ENCODE measurements around the gene RAB3GAP2. TPM values are rescaled to one million over a fixed set of nuclear protein-coding genes. Genes with fewer than 3 reads are reported as not detected.

RAB3GAP2 gene
- total RNA-seq, 3 donors from 2014 or later (not counting 1 experiment from before 2014, with no cell fraction given) = 47.3 to 52.7 (median 51.5) TPM

DNA sequence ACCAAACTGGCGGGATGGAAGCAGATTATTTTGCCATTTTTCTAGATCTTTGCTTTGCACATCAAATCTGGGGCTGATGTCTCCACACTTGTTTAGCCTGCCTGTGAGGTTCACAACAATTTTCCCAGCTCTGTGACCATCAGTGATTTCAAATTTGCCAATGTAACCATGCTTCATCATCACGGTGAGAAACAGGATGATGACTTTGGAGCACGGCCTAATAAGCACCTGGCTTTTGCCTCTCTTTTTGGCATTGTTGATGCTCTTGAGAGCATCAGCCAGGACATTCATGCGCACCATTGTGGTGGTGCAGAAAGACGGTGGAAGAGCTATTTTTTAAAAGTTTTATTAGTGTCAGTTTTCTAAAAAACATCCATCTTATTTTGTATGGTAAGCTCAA, 128.2 kb downstream of the RAB3GAP2 start:
- Mint-ChIP-seq H3K4me1 (no peaks in the 10 kb centered on the region), H3K36me3 (peaks cover 30% of the 10 kb centered on the region), H3K27ac (peak overlapping the region in 1 of 2 donors; percentile 51), H3K9me3 (no peaks in the 10 kb centered on the region), H3K27me3 (ENCODE audit: low read depth in 2 of 2) (no peaks in the 10 kb centered on the region), H3K4me3 (no peak overlapping the region)
- no peaks in the 10 kb centered on the region for H3K4me1 ChIP-seq (ENCODE audit: control insufficient read depth, insufficient read depth, low read length)
- 100% methylated on average over 4 of the region's 5 CpGs for WGBS (ENCODE audit: insufficient coverage)
- H3K27ac ChIP-seq (ENCODE audit: low read length) = no peak overlapping the region
- no peaks in the 10 kb centered on the region for H3K9me3 ChIP-seq (ENCODE audit: control insufficient read depth, insufficient read depth, low read length)
- no peak for DNase-seq
- peaks cover 46% of the 10 kb centered on the region for H3K36me3 ChIP-seq (ENCODE audit: control insufficient read depth, insufficient read depth, low read length)
- no peaks in the 10 kb centered on the region for H3K27me3 ChIP-seq (ENCODE audit: control insufficient read depth, insufficient read depth, low read length)
- intact Hi-C loops (cut with micrococcal nuclease) = no loop called here
- TF ChIP-seq, protein P1, sequence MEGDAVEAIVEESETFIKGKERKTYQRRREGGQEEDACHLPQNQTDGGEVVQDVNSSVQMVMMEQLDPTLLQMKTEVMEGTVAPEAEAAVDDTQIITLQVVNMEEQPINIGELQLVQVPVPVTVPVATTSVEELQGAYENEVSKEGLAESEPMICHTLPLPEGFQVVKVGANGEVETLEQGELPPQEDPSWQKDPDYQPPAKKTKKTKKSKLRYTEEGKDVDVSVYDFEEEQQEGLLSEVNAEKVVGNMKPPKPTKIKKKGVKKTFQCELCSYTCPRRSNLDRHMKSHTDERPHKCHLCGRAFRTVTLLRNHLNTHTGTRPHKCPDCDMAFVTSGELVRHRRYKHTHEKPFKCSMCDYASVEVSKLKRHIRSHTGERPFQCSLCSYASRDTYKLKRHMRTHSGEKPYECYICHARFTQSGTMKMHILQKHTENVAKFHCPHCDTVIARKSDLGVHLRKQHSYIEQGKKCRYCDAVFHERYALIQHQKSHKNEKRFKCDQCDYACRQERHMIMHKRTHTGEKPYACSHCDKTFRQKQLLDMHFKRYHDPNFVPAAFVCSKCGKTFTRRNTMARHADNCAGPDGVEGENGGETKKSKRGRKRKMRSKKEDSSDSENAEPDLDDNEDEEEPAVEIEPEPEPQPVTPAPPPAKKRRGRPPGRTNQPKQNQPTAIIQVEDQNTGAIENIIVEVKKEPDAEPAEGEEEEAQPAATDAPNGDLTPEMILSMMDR (IDR thresholded peaks at IDR 0.05) = no peak
- no peak for ATAC-seq
- H3K4me3 ChIP-seq (ENCODE audit: low read length) = no peak overlapping the region

DNA sequence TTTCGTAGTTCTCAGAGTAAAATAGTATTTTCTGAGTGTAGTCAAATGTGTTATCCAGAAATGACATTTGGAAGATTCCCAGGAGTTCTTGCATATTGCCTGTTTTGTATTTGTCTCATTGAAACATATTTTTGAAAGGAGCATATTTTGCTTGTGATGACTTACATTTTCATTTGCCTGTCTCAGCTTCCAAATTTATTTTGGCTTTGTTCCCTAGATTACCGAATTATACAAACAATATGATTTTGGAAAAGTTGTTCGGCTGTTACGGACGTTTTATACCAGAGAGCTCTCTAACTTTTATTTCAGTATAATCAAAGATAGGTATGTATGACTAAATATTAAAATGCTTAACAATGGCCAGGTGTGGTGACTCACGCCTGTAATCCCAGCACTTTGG, 132.3 kb downstream of the RAB3GAP2 start:
- no peaks in the 10 kb centered on the region for H3K4me1 ChIP-seq (ENCODE audit: control insufficient read depth, insufficient read depth, low read length)
- 100% methylated on average over 2 of the region's 6 CpGs for WGBS (ENCODE audit: insufficient coverage)
- DNase-seq (no peak), ATAC-seq (no peak)
- H3K4me3 Mint-ChIP-seq = no peak overlapping the region
- no peaks in the 10 kb centered on the region for H3K9me3 Mint-ChIP-seq
- no peak overlapping the region for H3K27ac Mint-ChIP-seq
- H3K36me3 ChIP-seq (ENCODE audit: control insufficient read depth, insufficient read depth, low read length) = peaks cover 37% of the 10 kb centered on the region
- no peaks in the 10 kb centered on the region for H3K9me3 ChIP-seq (ENCODE audit: control insufficient read depth, insufficient read depth, low read length)
- H3K4me3 ChIP-seq (ENCODE audit: low read length) = no peak overlapping the region
- intact Hi-C loops (cut with micrococcal nuclease) = no loop called here
- TF ChIP-seq, protein P1 (IDR thresholded peaks at IDR 0.05) = no peak
- peaks cover 11 to 15% of the 10 kb centered on the region in 2 donors for H3K4me1 Mint-ChIP-seq
- H3K27me3 ChIP-seq (ENCODE audit: control insufficient read depth, insufficient read depth, low read length) = no peaks in the 10 kb centered on the region
- no peak overlapping the region for H3K27ac ChIP-seq (ENCODE audit: low read length)
- H3K36me3 Mint-ChIP-seq = peaks cover 25% of the 10 kb centered on the region
- no peaks in the 10 kb centered on the region for H3K27me3 Mint-ChIP-seq (ENCODE audit: low read depth in 2 of 2)

DNA sequence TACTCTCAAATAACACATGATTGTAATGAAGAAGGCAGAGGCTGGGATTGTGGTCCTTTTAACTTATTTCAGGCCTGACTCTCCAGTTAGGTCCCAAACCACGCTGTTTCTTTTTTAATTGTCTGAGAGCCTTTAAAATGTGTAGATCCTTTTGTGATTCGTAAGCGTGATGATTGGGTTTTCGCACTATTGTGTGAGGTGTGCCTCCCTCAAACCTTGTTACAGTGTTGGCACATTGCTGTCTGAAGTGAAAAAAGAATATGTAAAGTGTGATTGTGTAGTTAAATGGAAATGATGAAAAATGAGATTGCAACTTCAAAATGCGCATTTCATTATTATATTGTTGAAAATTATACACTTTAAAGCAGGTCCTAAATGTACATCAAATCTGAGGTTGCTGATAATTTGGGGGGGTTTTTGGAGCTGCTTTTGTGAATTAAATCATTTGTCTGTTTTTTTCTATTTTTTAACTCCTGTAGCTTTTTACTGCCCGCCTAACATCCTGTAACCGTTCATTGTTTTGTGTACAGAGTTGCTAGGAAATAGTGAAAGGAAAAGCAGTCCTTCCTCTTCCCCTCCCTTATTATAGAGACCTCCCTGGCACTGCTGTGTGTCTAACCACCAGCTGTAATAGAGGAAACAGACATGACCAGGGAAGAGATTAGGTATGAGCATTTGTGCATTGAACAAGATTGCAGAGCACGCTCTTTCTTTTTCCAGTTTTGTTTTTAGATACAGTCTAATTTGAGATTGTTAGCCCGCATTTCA, 135.1 kb downstream of the RAB3GAP2 start:
- ATAC-seq (peak; percentile 87 to 88 (median 88)), DNase-seq (peak in 1 of 2 donors; percentile 49)
- Mint-ChIP-seq H3K27me3 (ENCODE audit: low read depth in 2 of 2) (no peaks in the 10 kb centered on the region), H3K4me1 (peaks cover 11 to 15% of the 10 kb centered on the region in 2 donors), H3K4me3 (peak overlapping the region; percentile 22), H3K9me3 (no peaks in the 10 kb centered on the region), H3K27ac (peak overlapping the region; percentile 78 to 81), H3K36me3 (peaks cover 33% of the 10 kb centered on the region)
- 46% methylated on average over 6 of the region's 9 CpGs for WGBS (ENCODE audit: insufficient coverage)
- H3K27ac ChIP-seq (ENCODE audit: low read length) = peak overlapping the region; percentile 30
- peaks cover 52% of the 10 kb centered on the region for H3K36me3 ChIP-seq (ENCODE audit: control insufficient read depth, insufficient read depth, low read length)
- intact Hi-C loops (cut with micrococcal nuclease) = no loop called here
- H3K4me3 ChIP-seq (ENCODE audit: low read length) = no peak overlapping the region
- TF ChIP-seq, protein P1 (IDR thresholded peaks at IDR 0.05) = no peak
- no peaks in the 10 kb centered on the region for H3K9me3 ChIP-seq (ENCODE audit: control insufficient read depth, insufficient read depth, low read length)
- H3K27me3 ChIP-seq (ENCODE audit: control insufficient read depth, insufficient read depth, low read length) = no peaks in the 10 kb centered on the region
- H3K4me1 ChIP-seq (ENCODE audit: control insufficient read depth, insufficient read depth, low read length) = no peaks in the 10 kb centered on the region
